GM18868 (cell line): ENCODE results near the gene MITF.

ENCODE experiments used
- ATAC-seq: cut with Tn5 transposase; IDR thresholded peaks from one replicate; pipeline ENCODE4 v1.9.1; 2021; ENCODE audit warnings: mild to moderate bottlenecking, moderate library complexity; ENCODE audit not compliant: unreplicated experiment

Gene MITF

DNA sequence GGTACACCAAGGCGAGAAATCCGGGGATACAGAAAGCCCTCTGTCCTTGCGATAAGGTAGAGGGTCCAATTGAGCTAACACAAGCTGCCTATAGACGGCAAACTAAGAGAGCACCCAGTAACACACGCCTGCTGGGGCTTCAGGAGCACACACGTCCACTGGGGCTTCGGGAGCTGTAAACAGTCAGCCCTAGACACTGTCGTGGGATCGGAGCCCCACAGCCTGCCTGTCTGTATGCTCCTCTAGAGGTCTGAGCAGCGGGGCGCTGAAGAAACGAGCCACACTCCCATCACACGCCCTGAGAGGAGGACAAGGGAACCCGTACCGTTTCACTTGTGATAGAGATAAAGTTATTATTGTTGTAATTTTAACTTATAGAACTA lies 260.8 kb downstream of the MITF start:
- ATAC-seq: no peak

GRCh38 chr3:70000563-70001081 lies 261.4 kb downstream of the MITF start:
- no peak for ATAC-seq

DNA sequence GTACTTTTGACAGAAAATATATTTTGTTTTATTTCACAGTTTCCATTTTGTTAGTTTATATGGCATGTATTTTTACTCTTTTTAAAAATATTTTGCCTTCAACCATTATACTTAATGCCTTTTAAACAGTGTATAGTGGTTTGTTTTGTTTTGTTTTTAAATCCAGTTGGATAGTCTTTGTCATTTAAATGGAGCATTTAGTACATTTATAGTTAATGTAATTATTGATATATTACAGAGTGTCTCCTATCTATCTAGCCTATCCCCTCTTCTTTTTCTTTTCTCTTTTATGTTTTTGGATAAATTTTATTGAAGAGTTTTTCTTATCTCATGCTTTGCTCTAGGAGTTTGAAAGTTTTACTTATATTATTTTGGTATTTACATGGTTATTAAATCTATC lies 263.9 kb downstream of the MITF start:
- ATAC-seq: no peak

DNA sequence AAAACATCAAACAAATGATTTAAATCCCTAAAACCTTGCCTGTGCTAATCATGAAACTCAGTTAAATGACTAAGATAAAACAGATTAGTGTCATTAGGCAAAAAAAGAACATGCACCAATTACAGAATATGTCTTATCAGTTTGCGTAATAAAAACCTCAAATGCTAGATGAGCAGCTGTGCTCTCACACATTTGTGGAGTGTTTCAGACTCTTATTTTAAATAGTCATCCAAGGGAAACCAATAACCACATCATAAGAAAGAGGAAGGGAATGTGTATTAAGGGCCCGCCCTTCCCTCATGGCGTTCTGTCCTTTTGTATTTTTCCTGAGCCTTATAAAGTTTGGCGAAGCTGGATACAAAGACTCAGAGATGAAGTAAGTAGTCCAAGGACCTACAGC lies 266.8 kb downstream of the MITF start:
- no peak for ATAC-seq

GRCh38 chr3:70010346-70010745 lies 271.1 kb downstream of the MITF start:
- ATAC-seq: no peak

DNA sequence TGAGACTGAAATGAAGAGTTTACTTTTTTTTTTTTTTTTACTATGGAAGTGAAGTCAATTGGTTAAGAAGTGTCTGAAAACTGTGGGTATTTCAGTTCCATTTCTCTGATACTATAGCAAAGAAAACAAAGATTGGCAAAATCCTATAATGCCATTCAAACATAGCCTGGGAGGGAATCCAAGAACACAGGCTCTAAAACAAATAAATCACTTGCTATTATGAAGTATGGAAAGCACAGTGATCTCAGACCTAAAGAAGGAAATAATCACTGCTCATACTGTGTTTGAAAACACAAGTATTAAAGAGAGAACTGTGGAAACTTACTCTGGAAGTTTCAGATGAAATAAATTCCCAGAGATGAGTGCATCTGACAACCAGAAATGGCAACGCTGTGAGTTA lies 272.3 kb downstream of the MITF start:
- ATAC-seq: no peak
